Astrocyte (in vitro differentiated cells and primary cell): ENCODE data around the gene SYNE1. TPM values are rescaled to one million over a fixed set of nuclear protein-coding genes. Genes with fewer than 3 reads are reported as not detected.

ENCODE experiments used
- DNase-seq: peaks from one replicate; pipeline ENCODE4 v3.0.0-alpha.2; 2010; ENCODE audit warnings: low read depth
- FAIRE-seq: peaks from 2 replicates; lab custom pipeline; 2011; peaks lifted over from hg19 to GRCh38; lab: Jason Lieb, UNC
- H2AFZ ChIP-seq: 2 replicates; pipeline ENCODE4 v1.6.0; 2012; ENCODE audit warnings: low read depth, low read length, inconsistent platforms
- H3K27ac ChIP-seq: 2 replicates; pipeline ENCODE4 v1.5.1; 2011; ENCODE audit warnings: low read depth, low read length, inconsistent platforms
- H3K27me3 ChIP-seq: 2 replicates; pipeline ENCODE4 v1.6.0; 2011; ENCODE audit warnings: low read length, inconsistent platforms; ENCODE audit not compliant: insufficient read depth
- H3K36me3 ChIP-seq: 2 replicates; pipeline ENCODE4 v1.5.1; 2011; ENCODE audit warnings: low read length, inconsistent platforms; ENCODE audit not compliant: insufficient read depth
- H3K4me1 ChIP-seq: 2 replicates; pipeline ENCODE4 v1.5.1; 2011; ENCODE audit warnings: low read length, inconsistent platforms; ENCODE audit not compliant: insufficient read depth
- H3K4me2 ChIP-seq: 2 replicates; pipeline ENCODE4 v1.6.0; 2012; ENCODE audit warnings: low read length, inconsistent platforms
- H3K4me3 ChIP-seq: 2 replicates; pipeline ENCODE4 v1.5.1; 2011; ENCODE audit warnings: low read depth, mild to moderate bottlenecking, low read length, inconsistent platforms; ENCODE audit not compliant: insufficient read depth
- H3K79me2 ChIP-seq: 2 replicates; pipeline ENCODE4 v1.6.0; 2012; ENCODE audit warnings: mild to moderate bottlenecking, low read length, inconsistent platforms; ENCODE audit not compliant: insufficient read depth
- H3K9ac ChIP-seq: 2 replicates; pipeline ENCODE4 v1.6.0; 2012; ENCODE audit warnings: mild to moderate bottlenecking, low read length, inconsistent platforms
- H3K9me3 ChIP-seq: 2 replicates; pipeline ENCODE4 v1.5.1; 2012; ENCODE audit warnings: low read depth, mild to moderate bottlenecking, low read length, inconsistent platforms; ENCODE audit not compliant: insufficient read depth
- H4K20me1 ChIP-seq: 2 replicates; pipeline ENCODE4 v1.6.0; 2012; ENCODE audit warnings: low read length, inconsistent platforms; ENCODE audit not compliant: insufficient read depth
- H3K27ac Mint-ChIP-seq: one replicate; pipeline ENCODE4 v1.8.0; 2021; ENCODE audit warnings: mild to moderate bottlenecking, mixed read lengths; ENCODE audit not compliant: unreplicated experiment
- H3K27me3 Mint-ChIP-seq: one replicate; pipeline ENCODE4 v1.8.0; 2021; ENCODE audit warnings: low read depth, mixed read lengths; ENCODE audit not compliant: unreplicated experiment
- H3K36me3 Mint-ChIP-seq: one replicate; pipeline ENCODE4 v1.8.0; 2021; ENCODE audit warnings: low read depth, mixed read lengths; ENCODE audit not compliant: unreplicated experiment
- H3K4me1 Mint-ChIP-seq: one replicate; pipeline ENCODE4 v1.8.0; 2021; ENCODE audit warnings: low read depth, mixed read lengths; ENCODE audit not compliant: unreplicated experiment
- H3K4me3 Mint-ChIP-seq: one replicate; pipeline ENCODE4 v1.8.0; 2021; ENCODE audit warnings: mild to moderate bottlenecking, moderate library complexity, mixed read lengths; ENCODE audit not compliant: unreplicated experiment
- H3K9me3 Mint-ChIP-seq: one replicate; pipeline ENCODE4 v1.8.0; 2021; ENCODE audit warnings: mild to moderate bottlenecking, mixed read lengths; ENCODE audit not compliant: unreplicated experiment
- CTCF ChIP-seq: IDR thresholded peaks from 2 replicates; pipeline ENCODE4 v1.5.1; 2011; ENCODE audit warnings: low read depth, mild to moderate bottlenecking, inconsistent platforms, low read length, moderate library complexity; ENCODE audit not compliant: insufficient read depth
- EZH2 ChIP-seq: IDR thresholded peaks from 2 replicates; pipeline ENCODE4 v1.6.1; 2012; ENCODE audit warnings: mild to moderate bottlenecking, low read length, inconsistent platforms; ENCODE audit not compliant: insufficient read depth
- total RNA-seq: library from RNA; stranded (reverse); gene quantifications from 2 replicates; pipeline ENCODE4 v1.2.1, GENCODE V29; 2021

The SYNE1 gene
- total RNA-seq, 1 donor from 2014 or later = 66.5 TPM

DNA sequence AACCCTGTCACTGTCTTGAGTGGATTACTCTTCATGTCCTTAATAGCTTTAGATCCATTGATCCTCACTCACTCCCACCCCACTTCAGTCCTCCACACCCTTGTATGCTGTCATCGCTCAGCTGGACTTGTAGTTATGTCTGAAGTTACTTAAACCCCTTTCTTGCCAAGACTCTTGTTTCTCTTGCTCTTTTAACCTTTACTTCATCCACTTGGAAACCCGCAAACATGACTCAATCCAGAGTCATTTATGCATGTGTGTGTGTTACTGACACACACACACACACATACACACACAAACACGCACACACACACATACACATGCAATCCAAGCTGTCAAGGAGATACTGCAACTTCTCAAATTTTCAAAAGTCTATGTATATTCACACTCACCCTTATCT lies 341.8 kb downstream of the SYNE1 start:
- DNase-seq (peak; percentile 98), FAIRE-seq (peak; percentile 69)
- Histone ChIP-seq H3K36me3 (peaks cover 47% of the 10 kb centered on the region), H3K79me2 (peaks cover 4% of the 10 kb centered on the region), H3K27ac (peak overlapping the region; percentile 29), H3K4me2 (peak overlapping the region; percentile 2), H3K4me3 (no peak overlapping the region), H3K4me1 (peaks cover 8% of the 10 kb centered on the region), H3K27me3 (no peaks in the 10 kb centered on the region), H3K9me3 (no peaks in the 10 kb centered on the region), H3K9ac (no peak overlapping the region), H4K20me1 (no peaks in the 10 kb centered on the region), H2AFZ (no peak overlapping the region)
- H3K27me3 Mint-ChIP-seq = no peaks in the 10 kb centered on the region
- peaks cover 11% of the 10 kb centered on the region for H3K4me1 Mint-ChIP-seq
- no peak overlapping the region for H3K4me3 Mint-ChIP-seq
- peaks cover 18% of the 10 kb centered on the region for H3K36me3 Mint-ChIP-seq
- H3K27ac Mint-ChIP-seq = no peak overlapping the region
- TF ChIP-seq EZH2 (no peak), CTCF (no peak)
- H3K9me3 Mint-ChIP-seq = no peaks in the 10 kb centered on the region

DNA sequence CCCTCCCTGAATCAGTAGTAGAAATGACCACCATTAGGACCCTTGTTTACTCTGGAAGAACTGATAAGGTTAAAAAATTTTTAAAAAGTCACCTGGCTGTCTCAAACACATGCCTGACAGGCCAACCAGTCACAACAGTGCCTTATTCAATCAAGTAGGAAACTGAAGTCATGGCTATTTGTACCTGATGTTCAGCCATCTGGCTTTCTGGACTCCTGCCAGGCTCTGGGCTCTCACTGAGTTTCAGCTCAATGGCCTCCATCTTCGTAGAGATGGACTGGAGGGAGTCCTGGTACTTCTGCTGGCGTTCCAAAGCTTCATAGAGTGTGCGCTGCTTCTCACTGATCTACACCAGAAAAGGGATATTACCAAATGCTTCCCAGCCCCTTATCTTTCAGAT lies 343.8 kb downstream of the SYNE1 start:
- no peak for FAIRE-seq
- DNase-seq = no peak
- Mint-ChIP-seq H3K4me1 (peaks cover 11% of the 10 kb centered on the region), H3K27ac (no peak overlapping the region), H3K9me3 (no peaks in the 10 kb centered on the region), H3K4me3 (no peak overlapping the region), H3K36me3 (peaks cover 18% of the 10 kb centered on the region), H3K27me3 (no peaks in the 10 kb centered on the region)
- H3K9ac ChIP-seq = no peak overlapping the region
- H4K20me1 ChIP-seq = no peaks in the 10 kb centered on the region
- H3K27ac ChIP-seq = no peak overlapping the region
- no peak overlapping the region for H3K4me2 ChIP-seq
- peaks cover 7% of the 10 kb centered on the region for H3K4me1 ChIP-seq
- H3K36me3 ChIP-seq = peaks cover 49% of the 10 kb centered on the region
- no peak overlapping the region for H2AFZ ChIP-seq
- H3K9me3 ChIP-seq = no peaks in the 10 kb centered on the region
- H3K79me2 ChIP-seq = no peaks in the 10 kb centered on the region
- no peaks in the 10 kb centered on the region for H3K27me3 ChIP-seq
- H3K4me3 ChIP-seq = no peak overlapping the region
- TF ChIP-seq CTCF (no peak), EZH2 (no peak)

DNA sequence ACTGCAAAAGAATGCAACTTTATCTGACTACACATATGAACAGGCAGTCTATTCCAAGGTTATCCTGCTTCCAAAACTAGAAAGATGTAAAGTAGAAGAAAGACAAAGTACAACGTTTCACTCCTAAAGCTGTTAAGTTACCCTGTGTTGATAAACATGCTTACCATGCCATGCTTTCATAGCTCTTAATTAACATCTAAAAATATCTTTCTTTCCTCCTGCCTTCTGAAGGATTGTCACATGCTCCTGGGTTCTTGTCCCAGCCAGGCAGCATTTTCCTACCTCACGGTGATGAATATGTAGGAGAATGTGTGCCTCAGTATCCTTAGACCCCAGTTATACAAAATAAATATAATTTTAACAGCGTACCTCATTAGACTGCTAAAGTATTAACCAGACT lies 344.6 kb downstream of the SYNE1 start:
- peaks cover 44% of the 10 kb centered on the region for H3K36me3 ChIP-seq
- H3K4me3 ChIP-seq = no peak overlapping the region
- H4K20me1 ChIP-seq = no peaks in the 10 kb centered on the region
- Mint-ChIP-seq H3K4me1 (peaks cover 11% of the 10 kb centered on the region), H3K4me3 (no peak overlapping the region), H3K36me3 (peaks cover 18% of the 10 kb centered on the region), H3K9me3 (no peaks in the 10 kb centered on the region), H3K27ac (no peak overlapping the region), H3K27me3 (no peaks in the 10 kb centered on the region)
- no peaks in the 10 kb centered on the region for H3K79me2 ChIP-seq
- no peak for DNase-seq
- no peak overlapping the region for H2AFZ ChIP-seq
- no peaks in the 10 kb centered on the region for H3K9me3 ChIP-seq
- H3K4me1 ChIP-seq = peaks cover 7% of the 10 kb centered on the region
- no peaks in the 10 kb centered on the region for H3K27me3 ChIP-seq
- no peak for FAIRE-seq
- no peak overlapping the region for H3K4me2 ChIP-seq
- no peak overlapping the region for H3K9ac ChIP-seq
- no peak overlapping the region for H3K27ac ChIP-seq
- TF ChIP-seq CTCF = no peak
- TF ChIP-seq EZH2 = no peak
